AG09309 (cell line): ENCODE measurements around the gene NAA20.

Source experiments
- DNase-seq: peaks from one replicate; pipeline ENCODE4 v3.0.0-alpha.2; 2010; ENCODE audit warnings: low read depth
- H3K4me3 ChIP-seq: 2 replicates; pipeline ENCODE4 v1.5.1; 2011; ENCODE audit warnings: mild to moderate bottlenecking, low read depth, low read length, moderate library complexity; ENCODE audit not compliant: control insufficient read depth
- TF ChIP-seq, protein P1 (sequence below): IDR thresholded peaks from 2 replicates; pipeline ENCODE4 v1.5.1; 2011; ENCODE audit warnings: mild to moderate bottlenecking, low read depth, low read length, inconsistent platforms; ENCODE audit not compliant: insufficient read depth, control insufficient read depth; ENCODE audit errors: missing control alignments

Gene NAA20

DNA sequence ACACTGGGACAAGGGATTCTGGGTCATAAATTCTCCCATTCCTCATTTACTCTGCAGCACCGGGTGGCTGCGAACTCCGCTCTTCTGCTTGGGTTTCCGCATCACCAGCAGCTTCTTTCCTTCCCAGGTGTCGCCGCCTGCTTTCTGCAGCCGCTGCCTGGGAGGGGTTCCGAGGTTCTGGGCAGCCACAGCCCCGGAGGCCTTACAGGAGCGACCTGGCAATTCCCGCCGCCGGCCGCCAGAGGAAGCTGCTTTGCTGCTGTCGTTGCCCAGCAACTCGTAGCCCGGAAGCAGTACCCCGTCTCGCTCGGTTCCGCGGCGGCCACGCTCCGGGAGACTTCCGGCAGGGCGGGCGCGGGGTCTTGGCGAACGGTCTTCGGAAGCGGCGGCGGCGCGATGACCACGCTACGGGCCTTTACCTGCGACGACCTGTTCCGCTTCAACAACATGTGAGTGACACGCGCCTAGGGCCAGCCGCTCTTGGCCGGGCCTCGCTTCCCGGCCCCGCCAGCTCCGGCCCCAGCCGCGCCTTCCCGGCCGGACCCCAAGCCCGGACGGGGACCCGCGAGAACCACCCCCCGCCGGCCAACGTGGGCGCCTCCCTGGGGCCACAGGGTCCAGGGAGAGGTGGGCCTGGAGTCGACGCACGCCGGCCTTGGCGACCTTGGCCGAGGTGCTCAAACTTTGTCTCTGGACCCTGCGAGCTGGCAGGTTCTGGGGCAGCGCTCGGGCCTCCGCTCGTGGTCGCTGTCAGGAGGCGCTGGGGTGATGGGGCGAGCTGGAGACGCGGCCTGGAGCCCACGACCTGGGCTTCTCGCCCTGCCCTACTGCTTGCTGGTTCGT, at the start of gene NAA20:
Gene NAA20 (plus strand): TSS at position 362 of the 843 bp plus-strand sequence. CDS start 35 bp downstream, at position 397.
- TF ChIP-seq, protein P1, sequence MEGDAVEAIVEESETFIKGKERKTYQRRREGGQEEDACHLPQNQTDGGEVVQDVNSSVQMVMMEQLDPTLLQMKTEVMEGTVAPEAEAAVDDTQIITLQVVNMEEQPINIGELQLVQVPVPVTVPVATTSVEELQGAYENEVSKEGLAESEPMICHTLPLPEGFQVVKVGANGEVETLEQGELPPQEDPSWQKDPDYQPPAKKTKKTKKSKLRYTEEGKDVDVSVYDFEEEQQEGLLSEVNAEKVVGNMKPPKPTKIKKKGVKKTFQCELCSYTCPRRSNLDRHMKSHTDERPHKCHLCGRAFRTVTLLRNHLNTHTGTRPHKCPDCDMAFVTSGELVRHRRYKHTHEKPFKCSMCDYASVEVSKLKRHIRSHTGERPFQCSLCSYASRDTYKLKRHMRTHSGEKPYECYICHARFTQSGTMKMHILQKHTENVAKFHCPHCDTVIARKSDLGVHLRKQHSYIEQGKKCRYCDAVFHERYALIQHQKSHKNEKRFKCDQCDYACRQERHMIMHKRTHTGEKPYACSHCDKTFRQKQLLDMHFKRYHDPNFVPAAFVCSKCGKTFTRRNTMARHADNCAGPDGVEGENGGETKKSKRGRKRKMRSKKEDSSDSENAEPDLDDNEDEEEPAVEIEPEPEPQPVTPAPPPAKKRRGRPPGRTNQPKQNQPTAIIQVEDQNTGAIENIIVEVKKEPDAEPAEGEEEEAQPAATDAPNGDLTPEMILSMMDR: peak; percentile 71
- peak; percentile 63 for DNase-seq
- peak within 1 kb of the TSS; percentile 96 for H3K4me3 ChIP-seq

GRCh38 chr20:19967445-19967844, 49.7 kb upstream of the NAA20 start:
- H3K4me3 ChIP-seq: no peak overlapping the region
- no peak for DNase-seq
- TF ChIP-seq, protein P1: no peak

- no peak for DNase-seq
- no peak overlapping the region for H3K4me3 ChIP-seq
- TF ChIP-seq, protein P1: no peak
Measured at GRCh38 chr20:19968028-19968427, 49.1 kb upstream of the NAA20 start.

DNA sequence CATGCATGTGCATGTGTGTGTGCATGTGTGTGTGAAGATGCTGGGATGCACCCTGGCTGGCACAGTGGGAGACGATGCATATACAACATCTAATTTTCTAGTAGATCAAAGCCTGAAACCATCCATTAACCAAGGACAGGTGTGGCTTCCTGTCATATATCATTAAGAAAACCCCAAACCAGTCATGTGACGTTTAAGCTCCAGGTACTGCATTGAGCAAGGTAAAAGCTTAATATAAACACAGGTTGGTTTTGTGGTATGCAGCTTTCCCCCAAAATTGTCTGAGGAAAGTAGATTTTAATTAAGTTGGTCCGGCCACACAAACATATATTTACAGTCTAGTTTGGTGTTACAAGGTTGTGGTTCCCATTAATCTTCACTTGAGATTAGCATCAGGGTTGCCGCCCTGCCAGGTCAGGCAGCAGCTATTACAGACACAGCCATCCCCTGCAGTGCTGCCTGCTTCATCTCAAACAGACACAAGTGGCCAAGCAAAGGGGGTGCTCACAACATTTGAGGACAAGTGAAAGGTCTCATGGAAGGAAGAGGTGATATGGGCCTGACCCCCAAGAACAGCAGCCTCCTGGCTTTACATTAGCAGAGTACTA, 48.6 kb upstream of the NAA20 start:
- H3K4me3 ChIP-seq: no peak overlapping the region
- no peak for DNase-seq
- TF ChIP-seq, protein P1: no peak

- TF ChIP-seq, protein P1: no peak
- DNase-seq: no peak
- H3K4me3 ChIP-seq: no peak overlapping the region
Measured at GRCh38 chr20:19969106-19969505, 48.1 kb upstream of the NAA20 start.

DNA sequence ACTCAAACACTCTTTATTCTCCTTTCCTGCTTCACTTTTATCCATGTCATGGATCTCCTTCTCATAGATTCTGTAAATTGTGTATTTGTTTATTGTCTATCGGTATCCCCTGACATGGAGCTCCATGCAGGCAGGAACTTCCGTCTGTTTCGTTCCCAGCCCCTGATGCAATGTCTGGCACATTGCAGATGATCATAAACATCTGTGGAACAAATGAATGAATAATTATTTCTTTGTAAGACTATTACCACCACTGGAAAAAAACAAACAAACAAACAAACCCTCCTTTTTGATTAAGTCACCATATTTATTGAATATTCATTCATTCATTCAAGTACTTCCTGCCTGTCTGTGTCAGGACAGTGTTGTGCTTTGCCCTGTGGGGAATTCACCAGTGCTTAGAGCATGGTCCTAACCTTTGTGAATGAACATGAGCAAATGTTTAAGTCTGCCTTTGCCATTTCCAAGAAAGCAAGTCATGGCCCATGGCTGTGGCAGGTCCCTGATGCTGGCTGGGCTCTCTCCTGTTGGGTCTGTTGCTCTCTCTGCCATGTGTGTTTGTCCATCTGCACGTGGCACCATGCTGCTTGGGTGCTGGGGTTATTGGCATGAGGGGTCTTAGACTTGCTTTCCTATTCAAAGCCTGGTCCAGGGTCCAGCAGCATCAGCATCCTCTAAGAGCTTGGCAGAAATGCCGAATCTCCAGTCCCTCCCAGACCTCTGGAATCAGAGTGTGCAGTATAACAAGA, 47.5 kb upstream of the NAA20 start:
- no peak overlapping the region for H3K4me3 ChIP-seq
- TF ChIP-seq, protein P1: no peak
- DNase-seq: no peak
